BE2C (cell line): ENCODE measurements around the gene PDX1.

Experiments
- DNase-seq: peaks from one replicate; pipeline ENCODE4 v3.0.0-alpha.2; 2020
- H3K27me3 ChIP-seq: fragments of 250-450 bp; sonication (Bioruptor Pico); 2 replicates; pipeline ENCODE4 v1.5.1; 2020; ENCODE audit warnings: mild to moderate bottlenecking
- H3K36me3 ChIP-seq: fragments of 250-450 bp; sonication (Bioruptor Pico); 2 replicates; pipeline ENCODE4 v1.5.1; 2020; ENCODE audit warnings: mild to moderate bottlenecking
- H3K4me1 ChIP-seq: fragments of 250-450 bp; sonication (Bioruptor Pico); 2 replicates; pipeline ENCODE4 v1.5.1; 2020
- H3K4me3 ChIP-seq: 2 replicates; pipeline ENCODE4 v1.5.1; 2011; ENCODE audit warnings: low read depth, low read length
- H3K9me3 ChIP-seq: fragments of 250-450 bp; sonication (Bioruptor Pico); 2 replicates; pipeline ENCODE4 v1.5.1; 2020
- TF ChIP-seq, protein P1 (sequence below): IDR thresholded peaks from 2 replicates; pipeline ENCODE4 v1.5.1; 2012; ENCODE audit warnings: mild to moderate bottlenecking, low read depth, low read length

Gene PDX1

DNA sequence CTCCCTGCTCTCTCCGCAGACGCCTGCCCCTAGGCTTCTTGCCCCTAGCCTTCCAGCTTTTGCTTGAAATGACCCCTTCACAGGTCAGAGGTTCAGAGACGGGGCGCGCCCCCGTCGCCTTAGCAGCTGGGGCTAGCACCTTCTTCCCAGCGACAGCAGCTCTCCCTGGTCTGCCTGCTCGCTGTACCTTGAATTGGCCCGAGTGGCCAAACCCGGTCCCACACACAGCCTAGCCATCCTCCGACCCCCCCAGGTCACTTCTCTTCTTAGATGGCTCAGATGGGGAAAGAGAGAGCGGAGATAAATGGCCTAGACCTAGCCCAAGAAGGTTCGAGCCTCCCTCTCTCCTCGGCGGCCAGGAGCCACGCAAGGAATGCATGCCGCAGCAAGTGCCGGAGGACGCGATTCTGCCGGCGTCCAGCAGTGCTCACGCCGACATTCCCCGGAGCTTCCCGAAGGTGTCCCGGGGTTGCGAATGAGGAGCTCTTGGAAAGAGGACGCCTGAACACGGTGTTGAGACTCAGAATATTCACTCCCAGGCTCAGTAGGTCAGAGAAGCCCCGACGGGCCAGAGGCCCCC, 48.0 kb downstream of the PDX1 start:
- no peak overlapping the region for H3K4me3 ChIP-seq
- no peaks in the 10 kb centered on the region for H3K9me3 ChIP-seq
- TF ChIP-seq, protein P1, sequence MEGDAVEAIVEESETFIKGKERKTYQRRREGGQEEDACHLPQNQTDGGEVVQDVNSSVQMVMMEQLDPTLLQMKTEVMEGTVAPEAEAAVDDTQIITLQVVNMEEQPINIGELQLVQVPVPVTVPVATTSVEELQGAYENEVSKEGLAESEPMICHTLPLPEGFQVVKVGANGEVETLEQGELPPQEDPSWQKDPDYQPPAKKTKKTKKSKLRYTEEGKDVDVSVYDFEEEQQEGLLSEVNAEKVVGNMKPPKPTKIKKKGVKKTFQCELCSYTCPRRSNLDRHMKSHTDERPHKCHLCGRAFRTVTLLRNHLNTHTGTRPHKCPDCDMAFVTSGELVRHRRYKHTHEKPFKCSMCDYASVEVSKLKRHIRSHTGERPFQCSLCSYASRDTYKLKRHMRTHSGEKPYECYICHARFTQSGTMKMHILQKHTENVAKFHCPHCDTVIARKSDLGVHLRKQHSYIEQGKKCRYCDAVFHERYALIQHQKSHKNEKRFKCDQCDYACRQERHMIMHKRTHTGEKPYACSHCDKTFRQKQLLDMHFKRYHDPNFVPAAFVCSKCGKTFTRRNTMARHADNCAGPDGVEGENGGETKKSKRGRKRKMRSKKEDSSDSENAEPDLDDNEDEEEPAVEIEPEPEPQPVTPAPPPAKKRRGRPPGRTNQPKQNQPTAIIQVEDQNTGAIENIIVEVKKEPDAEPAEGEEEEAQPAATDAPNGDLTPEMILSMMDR, result no peak
- no peaks in the 10 kb centered on the region for H3K4me1 ChIP-seq
- peaks cover 99% of the 10 kb centered on the region for H3K27me3 ChIP-seq
- no peak for DNase-seq
- no peaks in the 10 kb centered on the region for H3K36me3 ChIP-seq

- peaks cover 100% of the 10 kb centered on the region for H3K27me3 ChIP-seq
- no peak for DNase-seq
- H3K4me1 ChIP-seq, result no peaks in the 10 kb centered on the region
- no peak overlapping the region for H3K4me3 ChIP-seq
- TF ChIP-seq, protein P1, result no peak
- no peaks in the 10 kb centered on the region for H3K9me3 ChIP-seq
- no peaks in the 10 kb centered on the region for H3K36me3 ChIP-seq
Observed at GRCh38 chr13:27968316-27969081, 48.7 kb downstream of the PDX1 start.

GRCh38 chr13:27969082-27969865, 49.5 kb downstream of the PDX1 start, which contains the start of gene CDX2:
Gene CDX2, minus strand, starts transcription at chr13:27969315. Its CDS starts 309 bp downstream, at chr13:27969006.
- Histone ChIP-seq H3K9me3 (no peaks in the 10 kb centered on the region), H3K4me3 (no peak within 1 kb of the TSS), H3K4me1 (no peaks in the 10 kb centered on the region), H3K27me3 (peaks cover 100% of the 10 kb centered on the region), H3K36me3 (no peaks in the 10 kb centered on the region)
- TF ChIP-seq, protein P1, result no peak
- no peak for DNase-seq

- H3K4me3 ChIP-seq, result no peak overlapping the region
- DNase-seq, result no peak
- peaks cover 100% of the 10 kb centered on the region for H3K27me3 ChIP-seq
- TF ChIP-seq, protein P1, result no peak
- H3K36me3 ChIP-seq, result no peaks in the 10 kb centered on the region
- H3K9me3 ChIP-seq, result no peaks in the 10 kb centered on the region
- H3K4me1 ChIP-seq, result no peaks in the 10 kb centered on the region
Observed at GRCh38 chr13:27969866-27970229, 50.0 kb downstream of the PDX1 start.

DNA sequence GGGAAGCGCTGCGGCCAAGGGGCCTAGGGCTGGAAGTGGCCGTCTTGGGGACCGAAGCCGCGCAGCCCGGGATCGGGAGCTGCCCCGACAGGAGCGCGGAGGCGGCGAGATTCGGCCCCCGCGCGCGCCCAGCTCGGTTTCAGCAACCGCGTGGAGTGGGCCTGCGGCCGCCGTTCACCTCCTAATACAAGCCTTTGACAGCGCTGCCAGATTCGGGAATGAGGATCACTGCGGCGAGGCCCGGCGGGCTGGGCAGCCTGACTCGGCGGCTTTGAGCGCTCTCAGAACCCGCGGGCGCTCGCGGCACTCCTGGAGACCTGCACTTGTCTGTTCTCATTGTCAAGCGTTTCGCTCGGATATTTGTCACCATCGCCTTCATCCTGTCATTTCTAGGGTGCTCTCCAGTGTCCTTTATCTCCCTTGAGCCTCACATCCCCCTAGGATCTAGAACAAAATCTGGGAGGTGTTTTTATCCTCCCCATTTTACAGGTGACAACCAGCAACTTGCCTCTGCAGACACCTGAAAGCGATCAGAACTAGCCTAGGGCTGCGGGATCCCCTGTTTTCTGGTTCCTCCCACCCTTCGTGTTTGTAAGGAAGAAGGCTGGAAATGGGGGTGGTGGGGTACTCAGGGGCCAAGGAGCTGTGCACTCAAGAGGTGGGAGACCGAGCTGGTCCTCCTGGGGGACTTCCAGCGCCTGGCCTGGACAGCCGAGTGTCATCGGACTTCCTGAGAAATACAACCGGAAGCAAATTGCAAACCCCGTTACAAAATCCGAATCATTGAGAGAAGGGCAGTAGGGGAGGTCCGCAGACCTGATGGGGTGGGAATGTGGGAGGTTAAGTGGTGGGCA, 50.8 kb downstream of the PDX1 start:
- H3K4me1 ChIP-seq, result no peaks in the 10 kb centered on the region
- no peaks in the 10 kb centered on the region for H3K9me3 ChIP-seq
- H3K27me3 ChIP-seq, result peaks cover 100% of the 10 kb centered on the region
- TF ChIP-seq, protein P1, result no peak
- no peaks in the 10 kb centered on the region for H3K36me3 ChIP-seq
- DNase-seq, result no peak
- H3K4me3 ChIP-seq, result no peak overlapping the region
